GM21619 (cell line): ENCODE results near the gene PSENEN.

Experiments used
- ATAC-seq: cut with Tn5 transposase; IDR thresholded peaks from one replicate; pipeline ENCODE4 v1.9.1; 2021; ENCODE audit not compliant: unreplicated experiment

Gene PSENEN

GRCh38 chr19:35733180-35734125, 12.0 kb upstream of the PSENEN start:
- no peak for ATAC-seq

DNA sequence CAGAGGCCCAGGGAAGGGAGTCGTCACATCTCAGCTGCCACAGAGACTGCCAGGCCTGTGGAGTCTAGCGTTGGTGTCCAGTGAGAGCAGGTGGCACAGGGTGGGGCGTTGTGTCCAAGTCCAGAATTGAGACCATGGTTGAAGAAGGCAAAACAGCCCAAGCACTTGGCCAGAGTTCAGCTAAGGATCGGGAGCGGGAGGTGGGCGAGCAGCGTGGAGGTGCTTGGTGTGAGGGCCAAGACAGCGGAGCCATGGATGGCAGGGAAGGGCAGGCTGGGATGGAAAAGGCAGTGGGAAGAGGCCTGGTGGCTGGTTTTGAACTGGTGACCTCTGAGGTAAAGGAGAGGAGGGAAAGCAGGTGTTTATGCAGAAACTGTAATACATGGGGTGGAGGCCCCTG, 11.2 kb upstream of the PSENEN start:
- no peak for ATAC-seq

GRCh38 chr19:35734889-35735288, 10.6 kb upstream of the PSENEN start:
- ATAC-seq = no peak

- no peak for ATAC-seq
Observed at GRCh38 chr19:35736913-35737886, 8.3 kb upstream of the PSENEN start.

GRCh38 chr19:35738021-35738886, 7.2 kb upstream of the PSENEN start:
- no peak for ATAC-seq

DNA sequence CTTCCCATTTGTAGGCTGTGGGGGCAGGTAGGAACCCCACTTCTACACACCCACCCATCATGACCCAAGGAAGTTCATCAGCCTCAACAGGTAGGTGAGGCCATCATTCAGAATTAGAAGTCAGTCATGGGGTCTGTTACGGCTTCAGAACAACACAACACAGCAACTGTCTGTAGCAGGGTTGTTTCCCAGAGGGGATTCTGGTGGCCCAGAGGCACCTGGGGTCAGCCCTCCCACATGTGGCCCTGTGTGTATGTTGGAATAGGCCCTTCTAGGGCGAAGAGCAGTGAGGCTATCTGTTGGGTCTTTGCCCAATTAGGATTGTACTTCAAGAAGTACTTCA, 6.6 kb upstream of the PSENEN start:
- no peak for ATAC-seq

DNA sequence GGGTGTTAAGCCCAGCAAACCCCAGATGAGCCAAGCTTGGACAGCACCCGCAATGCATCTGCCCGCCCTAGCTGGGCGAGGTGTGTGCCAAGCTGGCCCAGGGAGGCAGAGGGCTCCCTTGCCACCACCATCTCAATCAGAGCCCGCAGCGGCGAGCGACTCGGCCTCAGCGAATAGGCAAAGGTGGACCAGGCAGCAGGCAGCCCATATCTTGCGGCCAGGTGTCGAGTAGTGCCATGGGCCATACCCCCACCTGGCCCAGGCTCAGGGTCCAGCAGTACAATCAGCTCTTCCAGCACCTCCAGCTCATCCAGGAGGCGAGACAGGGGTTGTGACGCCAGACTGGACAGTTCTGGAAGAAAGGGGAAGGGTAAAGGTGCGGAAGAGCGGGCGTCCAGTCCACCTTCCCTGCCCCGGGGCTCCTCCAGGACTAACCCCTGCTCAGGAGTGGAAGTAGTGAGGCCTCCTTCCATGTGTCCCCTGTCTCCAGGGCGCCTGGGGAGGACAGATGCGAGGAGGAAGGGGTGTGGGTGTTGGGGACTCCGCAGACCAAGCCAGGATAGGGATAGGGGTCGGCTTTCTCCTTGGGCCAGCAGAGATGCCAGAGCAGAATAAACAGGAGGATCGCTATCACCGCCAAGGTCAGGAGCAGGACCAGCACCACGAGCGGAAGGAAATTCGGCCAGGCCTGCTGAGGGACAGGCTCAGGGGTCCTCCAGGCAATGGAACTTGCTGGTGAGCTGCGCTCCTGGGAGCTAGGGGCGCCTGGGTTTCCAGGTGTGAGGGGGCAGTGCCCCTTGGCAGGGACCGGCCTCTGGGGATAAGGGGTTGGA, 6.0 kb upstream of the PSENEN start:
- no peak for ATAC-seq

DNA sequence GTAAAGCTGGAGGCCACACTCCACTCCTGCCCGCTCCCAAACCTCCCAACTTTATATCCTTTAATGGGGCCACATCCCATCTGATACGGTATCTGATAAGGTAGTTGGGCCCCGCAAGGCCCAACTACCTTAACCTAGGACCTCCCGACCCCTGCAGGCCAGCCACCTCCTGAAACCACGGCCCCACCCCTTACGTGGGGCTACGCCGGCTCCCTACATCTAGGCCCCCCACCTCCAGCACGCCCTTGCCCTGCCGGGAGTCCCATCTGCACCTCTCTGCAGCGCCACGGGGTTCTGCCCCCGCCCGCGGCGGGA, 5.4 kb upstream of the PSENEN start:
- ATAC-seq = no peak

- ATAC-seq = peak; percentile 42
Observed at GRCh38 chr19:35740423-35741202, 4.8 kb upstream of the PSENEN start.

DNA sequence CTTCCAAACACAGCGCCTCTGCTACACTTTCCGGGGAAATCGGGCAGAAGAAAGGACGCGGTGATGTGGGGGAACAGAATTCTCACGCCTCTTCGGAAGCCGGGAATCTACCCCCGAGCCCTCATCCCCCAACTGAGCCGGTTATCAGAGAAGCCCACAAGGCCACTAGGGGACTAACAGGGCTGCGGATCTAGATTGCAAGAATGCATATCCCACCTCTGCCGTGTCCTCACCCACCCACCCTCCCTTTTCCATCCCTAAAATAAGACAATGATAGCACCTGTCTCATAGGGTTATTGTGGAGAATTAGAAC, 4.3 kb upstream of the PSENEN start:
- ATAC-seq = no peak

- ATAC-seq = no peak
Observed at GRCh38 chr19:35742121-35742724, 3.2 kb upstream of the PSENEN start, which contains the start of gene IGFLR1. IGFLR1 (minus strand) TSS chr19:35742452; CDS start chr19:35741180, 1,272 bp downstream.

- ATAC-seq = no peak
Observed at GRCh38 chr19:35743640-35744429, 1.6 kb upstream of the PSENEN start.

- ATAC-seq = peak; percentile 31
Observed at GRCh38 chr19:35744430-35745327, 772 bp upstream of the PSENEN start.

DNA sequence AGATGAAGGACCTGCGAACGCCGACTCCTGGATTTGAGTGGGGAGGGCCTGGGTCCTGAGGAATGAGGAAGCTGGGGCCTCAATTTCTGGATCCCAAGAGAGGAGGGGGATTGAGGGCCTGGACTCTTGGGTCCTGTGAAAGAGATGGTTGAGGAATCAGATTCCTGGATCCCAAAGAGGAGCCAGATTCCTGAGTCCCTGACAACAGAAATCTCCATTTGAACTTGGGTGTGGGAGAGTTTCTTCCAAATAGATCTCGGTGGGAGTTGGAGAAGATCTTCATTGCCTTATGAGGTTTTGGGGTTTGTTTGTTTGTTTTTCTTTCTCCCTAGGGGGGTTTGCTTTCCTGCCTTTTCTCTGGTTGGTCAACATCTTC, 624 bp downstream of the PSENEN start:
- ATAC-seq = no peak

- ATAC-seq = no peak
Observed at GRCh38 chr19:35746531-35746930, 1.1 kb downstream of the PSENEN start.

- peak; percentile 65 for ATAC-seq
Observed at GRCh38 chr19:35748106-35749020, 2.9 kb downstream of the PSENEN start, which contains the start of gene LIN37. LIN37 (plus strand) TSS chr19:35748576; CDS start chr19:35748725, 149 bp downstream.
